ENCODE data around the gene ACY1. TPM values are rescaled to one million over a fixed set of nuclear protein-coding genes. Genes with fewer than 3 reads are reported as not detected.

The ACY1 gene
- total and polyA plus RNA-seq, 2 of the 13 experiments (the other 11 are each of a cell fraction or from before 2014, with no cell fraction given) = 113 to 162 TPM

DNA sequence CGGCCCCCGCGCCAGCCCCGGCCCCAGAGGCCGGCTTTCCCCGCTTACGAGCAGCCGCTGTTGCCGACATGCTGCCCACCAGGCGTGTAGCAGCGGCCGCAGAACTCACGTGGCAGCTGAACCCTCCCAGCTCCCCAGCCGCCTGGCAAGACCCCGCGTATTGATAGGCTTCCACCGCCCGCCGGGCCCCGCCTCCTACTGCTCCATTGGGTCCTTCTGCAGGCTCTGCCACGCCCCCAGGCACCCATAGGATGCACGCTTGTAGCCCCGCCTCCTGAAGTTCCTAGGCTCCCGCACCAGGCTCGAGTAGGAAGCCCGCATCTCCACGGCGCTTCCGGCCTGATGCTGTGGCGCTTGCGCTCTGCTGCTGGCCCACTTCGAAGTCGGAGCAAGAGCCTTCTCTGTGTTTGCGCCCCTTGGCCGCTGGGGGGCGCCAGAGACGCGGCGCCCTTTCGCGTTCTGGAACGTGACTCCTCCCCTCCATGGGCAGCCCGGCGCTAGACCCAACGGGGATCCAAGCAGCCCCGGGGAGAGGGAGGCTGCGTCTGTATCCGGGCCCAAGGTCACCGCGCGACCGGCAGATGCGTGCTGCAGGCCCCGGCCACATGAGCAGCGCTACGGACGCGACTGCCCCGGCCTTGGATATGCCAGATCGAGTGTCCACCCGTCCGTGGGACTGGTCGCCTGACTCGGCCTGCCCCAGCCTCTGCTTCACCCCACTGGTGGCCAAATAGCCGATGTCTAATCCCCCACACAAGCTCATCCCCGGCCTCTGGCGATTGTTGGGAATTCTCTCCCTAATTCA lies 41.3 kb upstream of the ACY1 start, which contains the start of the genes PARP3 and RRP9 (continued):
- TF ChIP-seq, protein P1, sequence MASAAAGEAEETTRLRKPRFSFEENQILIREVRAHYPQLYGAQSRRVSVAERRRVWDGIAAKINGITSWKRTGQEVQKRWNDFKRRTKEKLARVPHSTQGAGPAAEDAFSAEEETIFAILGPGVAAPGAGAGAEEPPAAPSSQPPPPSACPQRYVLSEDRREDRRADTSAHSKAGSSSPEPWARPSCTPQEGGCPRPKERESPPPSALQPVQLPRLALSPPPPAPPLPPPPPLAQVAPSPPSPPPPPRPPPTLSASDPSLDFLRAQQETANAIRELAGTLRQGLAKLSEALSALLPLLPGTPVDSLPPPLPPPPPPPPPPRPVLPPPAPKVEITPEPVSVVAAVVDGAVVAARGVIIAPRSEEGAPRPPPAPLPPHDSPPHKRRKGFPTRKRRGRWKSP (CRISPR knock-in tag; IDR thresholded peaks at IDR 0.05) = peak; percentile 98
- no peak for TF ChIP-seq ZC3H4 (CRISPR knock-in tag; IDR thresholded peaks at IDR 0.05; ENCODE audit: borderline replicate concordance)
- peak; percentile 83 for TF ChIP-seq PHF8 (CRISPR knock-in tag; IDR thresholded peaks at IDR 0.05)
- 0 out of 2 replicates have a peak, but pooled peaks have one; percentile 41 for TF ChIP-seq TBX3 (IDR thresholded peaks at IDR 0.05; ENCODE audit: borderline replicate concordance)
- TF ChIP-seq MED8 (CRISPR knock-in tag; IDR thresholded peaks at IDR 0.05; ENCODE audit: insufficient replicate concordance) = peak; percentile 65
- TF ChIP-seq ZNF878 (CRISPR knock-in tag; IDR thresholded peaks at IDR 0.05) = peak; percentile 61; the same call in 1 of the 2 replicates
- no peak for TF ChIP-seq ZNF891 (CRISPR knock-in tag; IDR thresholded peaks at IDR 0.05)
- TF ChIP-seq, protein P2, sequence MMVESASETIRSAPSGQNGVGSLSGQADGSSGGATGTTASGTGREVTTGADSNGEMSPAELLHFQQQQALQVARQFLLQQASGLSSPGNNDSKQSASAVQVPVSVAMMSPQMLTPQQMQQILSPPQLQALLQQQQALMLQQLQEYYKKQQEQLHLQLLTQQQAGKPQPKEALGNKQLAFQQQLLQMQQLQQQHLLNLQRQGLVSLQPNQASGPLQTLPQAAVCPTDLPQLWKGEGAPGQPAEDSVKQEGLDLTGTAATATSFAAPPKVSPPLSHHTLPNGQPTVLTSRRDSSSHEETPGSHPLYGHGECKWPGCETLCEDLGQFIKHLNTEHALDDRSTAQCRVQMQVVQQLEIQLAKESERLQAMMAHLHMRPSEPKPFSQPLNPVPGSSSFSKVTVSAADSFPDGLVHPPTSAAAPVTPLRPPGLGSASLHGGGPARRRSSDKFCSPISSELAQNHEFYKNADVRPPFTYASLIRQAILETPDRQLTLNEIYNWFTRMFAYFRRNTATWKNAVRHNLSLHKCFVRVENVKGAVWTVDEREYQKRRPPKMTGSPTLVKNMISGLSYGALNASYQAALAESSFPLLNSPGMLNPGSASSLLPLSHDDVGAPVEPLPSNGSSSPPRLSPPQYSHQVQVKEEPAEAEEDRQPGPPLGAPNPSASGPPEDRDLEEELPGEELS (CRISPR knock-in tag; IDR thresholded peaks at IDR 0.05) = 0 out of 2 replicates have a peak, but pooled peaks have one; percentile 48
- TF ChIP-seq, protein P3, sequence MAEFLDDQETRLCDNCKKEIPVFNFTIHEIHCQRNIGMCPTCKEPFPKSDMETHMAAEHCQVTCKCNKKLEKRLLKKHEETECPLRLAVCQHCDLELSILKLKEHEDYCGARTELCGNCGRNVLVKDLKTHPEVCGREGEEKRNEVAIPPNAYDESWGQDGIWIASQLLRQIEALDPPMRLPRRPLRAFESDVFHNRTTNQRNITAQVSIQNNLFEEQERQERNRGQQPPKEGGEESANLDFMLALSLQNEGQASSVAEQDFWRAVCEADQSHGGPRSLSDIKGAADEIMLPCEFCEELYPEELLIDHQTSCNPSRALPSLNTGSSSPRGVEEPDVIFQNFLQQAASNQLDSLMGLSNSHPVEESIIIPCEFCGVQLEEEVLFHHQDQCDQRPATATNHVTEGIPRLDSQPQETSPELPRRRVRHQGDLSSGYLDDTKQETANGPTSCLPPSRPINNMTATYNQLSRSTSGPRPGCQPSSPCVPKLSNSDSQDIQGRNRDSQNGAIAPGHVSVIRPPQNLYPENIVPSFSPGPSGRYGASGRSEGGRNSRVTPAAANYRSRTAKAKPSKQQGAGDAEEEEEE (CRISPR knock-in tag; IDR thresholded peaks at IDR 0.05; ENCODE audit: borderline replicate concordance) = no peak
- TF ChIP-seq FOSL2 (CRISPR knock-in tag; IDR thresholded peaks at IDR 0.05) = peak; percentile 60; the same call in 1 of the 2 replicates
- peak; percentile 82 for TF ChIP-seq FOXK2 (IDR thresholded peaks at IDR 0.05)
- TF ChIP-seq HOXA5 (CRISPR knock-in tag; IDR thresholded peaks at IDR 0.05) = peak; percentile 34; the same call in 1 of the 2 replicates
- TF ChIP-seq BCL6 (CRISPR knock-in tag; IDR thresholded peaks at IDR 0.05) = no peak; the same call in none of the 2 replicates
- no peak for TF ChIP-seq HMGA1 (CRISPR knock-in tag; conservative IDR thresholded peaks at IDR 0.05)
- TF ChIP-seq ASH2L (IDR thresholded peaks at IDR 0.05; ENCODE audit: insufficient read length, low read depth, low read length) = peak; percentile 67
- TF ChIP-seq NFKBIZ (CRISPR knock-in tag; IDR thresholded peaks at IDR 0.05) = peak; percentile 63; the same call in 1 of the 2 replicates
- TF ChIP-seq, protein P4, sequence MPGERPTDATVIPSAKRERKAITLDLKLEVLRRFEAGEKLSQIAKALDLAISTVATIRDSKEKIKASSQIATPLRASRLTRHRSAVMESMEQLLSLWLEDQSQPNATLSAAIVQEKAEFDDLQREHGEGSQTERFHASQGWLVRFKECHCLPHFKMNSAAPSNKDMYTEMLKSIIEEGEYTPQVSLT (CRISPR knock-in tag; IDR thresholded peaks at IDR 0.05; ENCODE audit: borderline replicate concordance, low read depth) = peak; percentile 9; the same call in 1 of the 2 replicates
- TF ChIP-seq ZNF570 (CRISPR knock-in tag; IDR thresholded peaks at IDR 0.05; ENCODE audit: borderline replicate concordance) = no peak
- no peak for TF ChIP-seq PAX8 (CRISPR knock-in tag; IDR thresholded peaks at IDR 0.05; ENCODE audit: borderline replicate concordance)
- TF ChIP-seq NFYB (CRISPR knock-in tag; IDR thresholded peaks at IDR 0.05) = peak; percentile 97
- TF ChIP-seq ZNF615 (CRISPR knock-in tag; IDR thresholded peaks at IDR 0.05; ENCODE audit: borderline replicate concordance) = no peak; the same call in 1 of the 2 replicates
- TF ChIP-seq, protein P5, sequence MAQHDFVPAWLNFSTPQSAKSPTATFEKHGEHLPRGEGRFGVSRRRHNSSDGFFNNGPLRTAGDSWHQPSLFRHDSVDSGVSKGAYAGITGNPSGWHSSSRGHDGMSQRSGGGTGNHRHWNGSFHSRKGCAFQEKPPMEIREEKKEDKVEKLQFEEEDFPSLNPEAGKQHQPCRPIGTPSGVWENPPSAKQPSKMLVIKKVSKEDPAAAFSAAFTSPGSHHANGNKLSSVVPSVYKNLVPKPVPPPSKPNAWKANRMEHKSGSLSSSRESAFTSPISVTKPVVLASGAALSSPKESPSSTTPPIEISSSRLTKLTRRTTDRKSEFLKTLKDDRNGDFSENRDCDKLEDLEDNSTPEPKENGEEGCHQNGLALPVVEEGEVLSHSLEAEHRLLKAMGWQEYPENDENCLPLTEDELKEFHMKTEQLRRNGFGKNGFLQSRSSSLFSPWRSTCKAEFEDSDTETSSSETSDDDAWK (CRISPR knock-in tag; IDR thresholded peaks at IDR 0.05) = no peak

Measured in HepG2 (cell line).